Measurements from ENCODE around the gene CENPC. TPM values are rescaled to one million over a fixed set of nuclear protein-coding genes. Genes with fewer than 3 reads are reported as not detected.

CENPC gene
- total RNA-seq, 1 donor from 2014 or later: 7.4 TPM

DNA sequence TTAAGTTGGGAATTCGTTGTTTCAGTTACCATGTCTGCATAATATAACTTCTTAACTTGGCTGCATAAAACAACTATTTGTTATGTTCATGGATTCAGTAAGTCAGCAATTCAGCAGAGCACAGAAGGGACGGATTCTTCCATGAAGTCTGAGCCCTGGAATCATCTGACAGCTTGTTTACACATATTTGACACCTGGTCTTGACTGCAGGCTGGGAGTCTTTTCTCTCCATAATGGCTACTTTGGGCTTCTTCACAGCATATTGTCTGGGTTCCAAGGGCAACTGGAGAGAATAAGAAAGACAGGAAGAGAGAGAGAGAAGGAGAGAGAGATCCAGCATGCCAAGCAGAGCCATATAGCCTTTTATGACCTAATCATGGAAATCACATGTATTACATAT, 23.1 kb downstream of the CENPC start:
- FAIRE-seq: no peak
- Histone ChIP-seq H3K4me3 (ENCODE audit: low read depth, low read length) (no peak overlapping the region), H3K36me3 (ENCODE audit: control insufficient read depth, insufficient read depth, low read length) (peaks cover 1% of the 10 kb centered on the region), H3K27me3 (ENCODE audit: control insufficient read depth, insufficient read depth, low read length) (no peaks in the 10 kb centered on the region)
- no peak for DNase-seq (ENCODE audit: low read depth)
- no peak for TF ChIP-seq CTCF (IDR thresholded peaks at IDR 0.05; ENCODE audit: insufficient read depth, low read length, severe bottlenecking)

DNA sequence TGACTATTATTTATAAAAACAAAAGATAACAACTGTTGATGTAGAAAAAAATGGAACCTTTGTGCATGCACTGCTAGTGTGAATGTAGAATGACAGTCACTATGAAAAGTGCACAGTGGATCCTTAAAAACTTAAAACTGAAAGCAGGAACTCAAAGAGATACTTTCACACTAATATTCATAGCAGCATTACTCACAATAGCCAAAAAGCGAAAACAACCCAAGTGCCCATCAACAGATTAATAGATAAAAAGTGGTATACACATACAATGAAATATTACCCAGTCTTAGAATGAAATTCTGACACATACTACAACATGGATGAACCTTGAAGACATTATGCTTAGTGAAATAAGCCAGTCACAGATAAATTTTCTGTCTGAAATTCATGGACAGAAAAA, 23.8 kb downstream of the CENPC start:
- no peak for FAIRE-seq
- Histone ChIP-seq H3K36me3 (ENCODE audit: control insufficient read depth, insufficient read depth, low read length) (peaks cover 1% of the 10 kb centered on the region), H3K4me3 (ENCODE audit: low read depth, low read length) (no peak overlapping the region), H3K27me3 (ENCODE audit: control insufficient read depth, insufficient read depth, low read length) (no peaks in the 10 kb centered on the region)
- DNase-seq (ENCODE audit: low read depth): no peak
- no peak for TF ChIP-seq CTCF (IDR thresholded peaks at IDR 0.05; ENCODE audit: insufficient read depth, low read length, severe bottlenecking)

- Histone ChIP-seq H3K27me3 (ENCODE audit: control insufficient read depth, insufficient read depth, low read length) (no peaks in the 10 kb centered on the region), H3K4me3 (ENCODE audit: low read depth, low read length) (no peak overlapping the region), H3K36me3 (ENCODE audit: control insufficient read depth, insufficient read depth, low read length) (peaks cover 1% of the 10 kb centered on the region)
- FAIRE-seq (no peak), DNase-seq (ENCODE audit: low read depth) (no peak)
- TF ChIP-seq CTCF (IDR thresholded peaks at IDR 0.05; ENCODE audit: insufficient read depth, low read length, severe bottlenecking): no peak
Observed at GRCh38 chr4:67520141-67520540, 25.2 kb downstream of the CENPC start.

- DNase-seq (ENCODE audit: low read depth) (no peak), FAIRE-seq (no peak)
- Histone ChIP-seq H3K36me3 (ENCODE audit: control insufficient read depth, insufficient read depth, low read length) (peaks cover 2% of the 10 kb centered on the region), H3K27me3 (ENCODE audit: control insufficient read depth, insufficient read depth, low read length) (no peaks in the 10 kb centered on the region), H3K4me3 (ENCODE audit: low read depth, low read length) (no peak overlapping the region)
- TF ChIP-seq CTCF (IDR thresholded peaks at IDR 0.05; ENCODE audit: insufficient read depth, low read length, severe bottlenecking): no peak
Observed at GRCh38 chr4:67512501-67512900, 32.8 kb downstream of the CENPC start.

GRCh38 chr4:67500373-67500772, 44.9 kb downstream of the CENPC start:
- FAIRE-seq (no peak), DNase-seq (ENCODE audit: low read depth) (no peak)
- TF ChIP-seq CTCF (IDR thresholded peaks at IDR 0.05; ENCODE audit: insufficient read depth, low read length, severe bottlenecking): no peak
- Histone ChIP-seq H3K36me3 (ENCODE audit: control insufficient read depth, insufficient read depth, low read length) (no peaks in the 10 kb centered on the region), H3K27me3 (ENCODE audit: control insufficient read depth, insufficient read depth, low read length) (no peaks in the 10 kb centered on the region), H3K4me3 (ENCODE audit: low read depth, low read length) (no peak overlapping the region)

GRCh38 chr4:67499799-67500198, 45.5 kb downstream of the CENPC start:
- no peaks in the 10 kb centered on the region for H3K36me3 ChIP-seq (ENCODE audit: control insufficient read depth, insufficient read depth, low read length)
- H3K4me3 ChIP-seq (ENCODE audit: low read depth, low read length): no peak overlapping the region
- DNase-seq (ENCODE audit: low read depth): no peak
- FAIRE-seq: no peak
- TF ChIP-seq CTCF (IDR thresholded peaks at IDR 0.05; ENCODE audit: insufficient read depth, low read length, severe bottlenecking): no peak
- H3K27me3 ChIP-seq (ENCODE audit: control insufficient read depth, insufficient read depth, low read length): no peaks in the 10 kb centered on the region

Measured in bronchial epithelial cell (primary cell).